Fibroblast of lung (primary cell): ENCODE results near the gene KSR2.

Source experiments
- EZH2 ChIP-seq: IDR thresholded peaks from 2 replicates; pipeline ENCODE4 v1.5.1; 2012; ENCODE audit warnings: low read length, control low read depth, mild to moderate bottlenecking; ENCODE audit errors: missing control alignments
- TF ChIP-seq, protein P1 (sequence below), 2 donors: IDR thresholded peaks in 1 of 2; conservative IDR thresholded peaks in 1 of 2; 1 replicate in 1 of 2; 2 replicates in 1 of 2; pipeline ENCODE4 v1.5.1; 2011 to 2012; ENCODE audit warnings: low read length in 2 of 2, control low read depth in 1 of 2, inconsistent platforms in 1 of 2, low read depth in 1 of 2, mild to moderate bottlenecking in 1 of 2

DNA sequence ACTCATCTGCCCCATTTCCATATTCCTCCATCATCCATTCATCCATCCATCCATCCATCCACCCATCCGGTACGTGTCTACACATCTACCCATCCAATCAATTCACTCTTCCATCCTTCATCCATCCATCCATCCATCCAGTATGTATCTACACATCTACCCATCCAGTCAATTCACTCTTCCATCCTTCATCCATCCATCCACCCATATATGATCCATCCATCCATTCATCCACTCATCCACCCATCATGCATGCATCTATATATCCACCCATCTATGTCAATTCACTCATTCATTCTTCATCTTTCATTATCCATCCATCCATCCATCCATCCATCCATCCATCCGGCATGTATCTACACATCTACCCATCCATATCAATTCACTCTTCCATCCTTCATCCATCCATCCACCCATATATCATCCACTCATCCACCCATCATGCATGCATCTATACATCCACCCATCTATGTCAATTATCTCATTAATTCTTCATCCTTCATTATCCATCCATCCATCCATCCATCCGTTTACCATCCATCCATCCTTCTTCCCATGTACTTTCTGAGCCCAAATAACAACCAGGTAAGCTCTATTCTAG, 498.8 kb downstream of the KSR2 start:
- TF ChIP-seq, protein P1, sequence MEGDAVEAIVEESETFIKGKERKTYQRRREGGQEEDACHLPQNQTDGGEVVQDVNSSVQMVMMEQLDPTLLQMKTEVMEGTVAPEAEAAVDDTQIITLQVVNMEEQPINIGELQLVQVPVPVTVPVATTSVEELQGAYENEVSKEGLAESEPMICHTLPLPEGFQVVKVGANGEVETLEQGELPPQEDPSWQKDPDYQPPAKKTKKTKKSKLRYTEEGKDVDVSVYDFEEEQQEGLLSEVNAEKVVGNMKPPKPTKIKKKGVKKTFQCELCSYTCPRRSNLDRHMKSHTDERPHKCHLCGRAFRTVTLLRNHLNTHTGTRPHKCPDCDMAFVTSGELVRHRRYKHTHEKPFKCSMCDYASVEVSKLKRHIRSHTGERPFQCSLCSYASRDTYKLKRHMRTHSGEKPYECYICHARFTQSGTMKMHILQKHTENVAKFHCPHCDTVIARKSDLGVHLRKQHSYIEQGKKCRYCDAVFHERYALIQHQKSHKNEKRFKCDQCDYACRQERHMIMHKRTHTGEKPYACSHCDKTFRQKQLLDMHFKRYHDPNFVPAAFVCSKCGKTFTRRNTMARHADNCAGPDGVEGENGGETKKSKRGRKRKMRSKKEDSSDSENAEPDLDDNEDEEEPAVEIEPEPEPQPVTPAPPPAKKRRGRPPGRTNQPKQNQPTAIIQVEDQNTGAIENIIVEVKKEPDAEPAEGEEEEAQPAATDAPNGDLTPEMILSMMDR (conservative IDR thresholded peaks at IDR 0.05 in 1 of 2, IDR thresholded peaks at IDR 0.05 in 1 of 2; ENCODE audit: low read depth in 1 of 2, low read length in 2 of 2) = no peak
- no peak for TF ChIP-seq EZH2
